MM.1S (cell line): ENCODE measurements around the gene ARL3.

Experiments
- EZH2 ChIP-seq: fragments of 300-600 bp; sonication (generic); optimal IDR thresholded peaks from 2 replicates; pipeline ENCODE3; 2017; ENCODE audit warnings: low read depth, mild to moderate bottlenecking, antibody characterized with exemption, low read length, mixed read lengths
- EZH2phosphoT487 ChIP-seq: fragments of 300-600 bp; sonication (generic); IDR thresholded peaks from 2 replicates; pipeline ENCODE4 v1.6.1; 2018; ENCODE audit warnings: antibody characterized with exemption, low read length
- TF ChIP-seq, protein P1 (sequence below): fragments of 300-600 bp; sonication (generic); IDR thresholded peaks from 2 replicates; pipeline ENCODE4 v1.5.1; 2016; ENCODE audit warnings: antibody characterized with exemption, low read length, mixed read lengths

DNA sequence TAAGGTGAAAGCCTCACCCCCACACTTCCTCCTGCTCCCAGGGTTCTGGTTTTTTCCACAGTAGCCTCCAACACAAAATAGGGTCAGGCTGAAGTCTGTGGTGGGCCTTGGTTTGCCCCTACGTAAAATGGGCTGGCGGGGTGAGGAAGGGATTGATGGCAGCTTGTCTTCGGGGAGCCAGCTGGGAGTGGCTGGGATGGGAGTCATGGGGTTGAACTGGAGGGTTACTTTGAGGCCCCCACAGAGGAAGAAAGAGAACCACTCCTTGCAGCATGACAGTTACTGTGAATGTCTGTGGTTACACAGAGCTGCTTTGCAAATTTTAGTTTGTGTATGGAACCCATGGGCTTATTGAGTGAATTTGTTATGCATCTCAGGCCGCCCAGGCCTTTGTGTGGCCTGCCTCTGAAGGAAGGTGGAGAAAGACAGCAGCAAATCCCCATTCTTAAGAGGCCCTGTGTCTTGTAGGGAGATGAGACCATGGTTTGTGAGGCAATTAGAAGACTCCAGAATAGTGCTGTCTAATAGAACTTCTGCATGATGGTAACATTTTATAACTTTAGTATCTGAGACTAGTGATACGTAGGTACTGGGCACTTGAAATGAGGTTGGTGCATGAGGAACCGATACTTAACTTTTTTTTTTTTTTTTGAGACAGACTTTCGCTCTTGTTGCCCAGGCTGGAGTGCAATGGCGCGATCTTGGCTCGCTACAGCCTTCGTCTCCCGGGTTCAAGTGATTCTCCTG, 61.9 kb downstream of the ARL3 start:
- TF ChIP-seq, protein P1, sequence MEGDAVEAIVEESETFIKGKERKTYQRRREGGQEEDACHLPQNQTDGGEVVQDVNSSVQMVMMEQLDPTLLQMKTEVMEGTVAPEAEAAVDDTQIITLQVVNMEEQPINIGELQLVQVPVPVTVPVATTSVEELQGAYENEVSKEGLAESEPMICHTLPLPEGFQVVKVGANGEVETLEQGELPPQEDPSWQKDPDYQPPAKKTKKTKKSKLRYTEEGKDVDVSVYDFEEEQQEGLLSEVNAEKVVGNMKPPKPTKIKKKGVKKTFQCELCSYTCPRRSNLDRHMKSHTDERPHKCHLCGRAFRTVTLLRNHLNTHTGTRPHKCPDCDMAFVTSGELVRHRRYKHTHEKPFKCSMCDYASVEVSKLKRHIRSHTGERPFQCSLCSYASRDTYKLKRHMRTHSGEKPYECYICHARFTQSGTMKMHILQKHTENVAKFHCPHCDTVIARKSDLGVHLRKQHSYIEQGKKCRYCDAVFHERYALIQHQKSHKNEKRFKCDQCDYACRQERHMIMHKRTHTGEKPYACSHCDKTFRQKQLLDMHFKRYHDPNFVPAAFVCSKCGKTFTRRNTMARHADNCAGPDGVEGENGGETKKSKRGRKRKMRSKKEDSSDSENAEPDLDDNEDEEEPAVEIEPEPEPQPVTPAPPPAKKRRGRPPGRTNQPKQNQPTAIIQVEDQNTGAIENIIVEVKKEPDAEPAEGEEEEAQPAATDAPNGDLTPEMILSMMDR: no peak
- TF ChIP-seq EZH2 (no peak), EZH2phosphoT487 (no peak)
